GM12875 (cell line): ENCODE results near the gene MLIP.

Experiments
- H3K4me3 ChIP-seq: one replicate; pipeline ENCODE4 v1.5.1; 2011; ENCODE audit warnings: low read depth, low read length, control low read depth
- TF ChIP-seq, protein P1 (sequence below): IDR thresholded peaks from 2 replicates; pipeline ENCODE4 v1.5.1; 2011; ENCODE audit warnings: low read depth, mild to moderate bottlenecking, control low read depth, inconsistent platforms, low read length, moderate library complexity, borderline replicate concordance; ENCODE audit not compliant: insufficient read depth

Gene MLIP, protein sequence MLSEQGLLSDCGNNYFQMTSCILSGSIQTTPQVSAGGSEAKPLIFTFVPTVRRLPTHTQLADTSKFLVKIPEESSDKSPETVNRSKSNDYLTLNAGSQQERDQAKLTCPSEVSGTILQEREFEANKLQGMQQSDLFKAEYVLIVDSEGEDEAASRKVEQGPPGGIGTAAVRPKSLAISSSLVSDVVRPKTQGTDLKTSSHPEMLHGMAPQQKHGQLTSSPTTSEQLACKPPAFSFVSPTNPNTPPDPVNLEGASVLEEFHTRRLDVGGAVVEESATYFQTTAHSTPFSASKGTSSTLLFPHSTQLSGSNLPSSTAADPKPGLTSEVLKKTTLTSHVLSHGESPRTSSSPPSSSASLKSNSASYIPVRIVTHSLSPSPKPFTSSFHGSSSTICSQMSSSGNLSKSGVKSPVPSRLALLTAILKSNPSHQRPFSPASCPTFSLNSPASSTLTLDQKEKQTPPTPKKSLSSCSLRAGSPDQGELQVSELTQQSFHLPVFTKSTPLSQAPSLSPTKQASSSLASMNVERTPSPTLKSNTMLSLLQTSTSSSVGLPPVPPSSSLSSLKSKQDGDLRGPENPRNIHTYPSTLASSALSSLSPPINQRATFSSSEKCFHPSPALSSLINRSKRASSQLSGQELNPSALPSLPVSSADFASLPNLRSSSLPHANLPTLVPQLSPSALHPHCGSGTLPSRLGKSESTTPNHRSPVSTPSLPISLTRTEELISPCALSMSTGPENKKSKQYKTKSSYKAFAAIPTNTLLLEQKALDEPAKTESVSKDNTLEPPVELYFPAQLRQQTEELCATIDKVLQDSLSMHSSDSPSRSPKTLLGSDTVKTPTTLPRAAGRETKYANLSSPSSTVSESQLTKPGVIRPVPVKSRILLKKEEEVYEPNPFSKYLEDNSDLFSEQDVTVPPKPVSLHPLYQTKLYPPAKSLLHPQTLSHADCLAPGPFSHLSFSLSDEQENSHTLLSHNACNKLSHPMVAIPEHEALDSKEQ

DNA sequence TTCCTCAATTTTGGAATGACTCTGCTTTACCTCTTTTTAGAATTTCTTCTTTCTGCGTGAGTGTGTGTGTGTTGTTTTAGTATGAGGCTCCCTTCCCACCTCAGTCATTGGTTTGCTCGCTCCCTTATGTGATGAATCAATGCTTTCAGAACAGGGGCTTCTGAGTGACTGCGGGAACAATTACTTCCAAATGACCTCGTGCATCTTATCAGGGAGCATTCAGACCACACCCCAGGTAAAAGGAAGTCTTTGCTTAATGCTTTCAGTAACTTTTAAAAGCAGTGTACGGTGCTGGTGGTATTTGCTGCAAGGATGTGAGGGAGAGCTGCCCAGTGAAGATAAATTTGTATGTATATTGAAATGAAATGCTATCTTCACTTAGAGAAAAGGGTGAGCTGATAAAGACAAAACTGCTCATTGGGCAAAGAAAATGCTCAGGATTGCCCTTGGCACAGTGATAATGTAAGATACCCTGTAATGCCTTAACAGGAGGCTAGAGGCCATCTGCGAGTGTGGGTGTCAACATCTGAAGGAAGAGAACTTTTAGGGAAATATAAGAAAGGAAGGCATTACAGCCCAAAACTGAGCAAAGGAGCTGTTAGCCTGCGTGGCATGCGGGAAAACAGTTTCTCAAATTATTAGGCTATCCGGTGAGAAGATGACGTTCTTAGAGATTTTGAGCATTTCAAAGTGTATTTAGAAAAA, at the start of gene MLIP:
TSS of gene MLIP (plus strand) at position 103 of the 705 bp plus-strand sequence. CDS start at position 140, 37 bp downstream.
- TF ChIP-seq, protein P1, sequence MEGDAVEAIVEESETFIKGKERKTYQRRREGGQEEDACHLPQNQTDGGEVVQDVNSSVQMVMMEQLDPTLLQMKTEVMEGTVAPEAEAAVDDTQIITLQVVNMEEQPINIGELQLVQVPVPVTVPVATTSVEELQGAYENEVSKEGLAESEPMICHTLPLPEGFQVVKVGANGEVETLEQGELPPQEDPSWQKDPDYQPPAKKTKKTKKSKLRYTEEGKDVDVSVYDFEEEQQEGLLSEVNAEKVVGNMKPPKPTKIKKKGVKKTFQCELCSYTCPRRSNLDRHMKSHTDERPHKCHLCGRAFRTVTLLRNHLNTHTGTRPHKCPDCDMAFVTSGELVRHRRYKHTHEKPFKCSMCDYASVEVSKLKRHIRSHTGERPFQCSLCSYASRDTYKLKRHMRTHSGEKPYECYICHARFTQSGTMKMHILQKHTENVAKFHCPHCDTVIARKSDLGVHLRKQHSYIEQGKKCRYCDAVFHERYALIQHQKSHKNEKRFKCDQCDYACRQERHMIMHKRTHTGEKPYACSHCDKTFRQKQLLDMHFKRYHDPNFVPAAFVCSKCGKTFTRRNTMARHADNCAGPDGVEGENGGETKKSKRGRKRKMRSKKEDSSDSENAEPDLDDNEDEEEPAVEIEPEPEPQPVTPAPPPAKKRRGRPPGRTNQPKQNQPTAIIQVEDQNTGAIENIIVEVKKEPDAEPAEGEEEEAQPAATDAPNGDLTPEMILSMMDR, result no peak
- H3K4me3 ChIP-seq, result no peak within 1 kb of the TSS

DNA sequence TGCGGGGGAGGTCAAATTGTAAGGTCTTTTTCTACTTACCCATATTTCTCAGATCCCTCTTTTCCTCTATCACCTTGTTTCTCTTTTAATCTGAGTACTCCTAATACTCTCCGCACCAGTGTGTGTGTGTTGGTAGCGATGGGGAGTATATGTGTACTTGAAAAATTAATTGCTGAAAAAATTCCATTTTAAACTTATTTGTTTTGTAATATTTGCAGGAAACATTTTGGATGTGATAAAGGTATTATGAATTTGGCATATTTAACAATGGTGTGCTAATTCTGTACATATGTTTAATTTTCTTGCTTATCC, 48.1 kb upstream of the MLIP start:
- TF ChIP-seq, protein P1, result no peak
- no peak overlapping the region for H3K4me3 ChIP-seq

DNA sequence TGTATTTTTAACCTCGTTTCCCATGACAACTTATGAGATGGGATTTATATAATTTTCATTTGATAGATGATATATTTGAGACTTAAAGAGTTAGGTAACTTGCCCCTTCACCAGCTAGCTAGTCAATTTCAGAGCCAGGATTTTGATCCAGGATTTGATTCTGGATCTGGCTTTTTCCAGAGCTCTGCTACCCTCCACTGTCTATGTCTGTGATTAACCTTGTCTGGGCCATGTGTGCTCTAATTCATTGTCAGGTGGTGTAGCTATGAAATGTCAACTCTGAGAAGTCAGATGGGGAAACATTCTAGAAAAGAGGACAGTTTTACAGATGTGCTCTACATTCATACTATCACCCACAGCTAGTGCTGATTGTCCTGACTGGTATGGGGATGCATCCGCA, 42.5 kb upstream of the MLIP start:
- TF ChIP-seq, protein P1, result no peak
- no peak overlapping the region for H3K4me3 ChIP-seq

DNA sequence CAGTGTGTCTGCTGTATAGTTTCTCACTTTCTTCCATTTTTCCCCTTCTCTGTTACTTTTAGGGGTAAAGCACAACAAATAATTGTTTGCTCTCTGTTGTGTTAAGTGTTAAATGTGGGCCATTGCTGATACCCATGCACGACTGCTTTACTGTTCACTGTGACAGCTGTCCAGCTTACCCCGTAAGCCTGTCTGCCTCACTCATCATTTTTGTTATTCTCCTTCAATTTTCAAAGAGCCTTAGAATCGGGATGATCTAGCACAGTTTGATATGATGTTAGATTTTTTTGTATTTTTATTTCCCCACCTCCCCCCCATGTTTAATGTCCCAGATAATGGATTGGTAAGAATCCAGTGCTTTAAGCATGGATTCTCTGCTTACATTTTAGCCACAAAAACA, 41.2 kb upstream of the MLIP start:
- TF ChIP-seq, protein P1, result no peak
- no peak overlapping the region for H3K4me3 ChIP-seq

DNA sequence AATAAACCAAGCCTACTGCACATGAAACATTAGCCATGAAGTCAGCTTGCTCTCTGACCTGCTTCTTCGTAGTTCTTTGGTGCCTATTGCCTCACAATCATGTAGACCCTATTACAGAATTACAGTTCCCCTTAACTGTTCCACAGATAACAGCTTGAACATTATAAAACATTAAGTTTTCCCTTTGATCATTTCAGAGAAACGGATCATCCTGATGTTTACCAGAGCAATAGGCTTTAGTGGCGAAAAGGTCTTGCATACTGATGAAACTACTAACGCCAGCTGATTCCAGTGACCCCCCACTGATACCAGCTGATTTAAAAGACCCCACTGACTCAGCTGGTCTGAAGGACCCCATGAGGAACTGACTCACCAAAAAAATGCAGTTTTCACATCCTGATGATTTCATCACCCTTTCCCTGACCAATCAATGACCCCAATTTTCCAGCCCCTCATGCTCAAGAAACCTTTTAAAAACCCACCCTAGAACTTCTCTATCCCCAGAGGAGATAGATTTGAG, 39.4 kb upstream of the MLIP start:
- H3K4me3 ChIP-seq, result no peak overlapping the region
- TF ChIP-seq, protein P1, result no peak

DNA sequence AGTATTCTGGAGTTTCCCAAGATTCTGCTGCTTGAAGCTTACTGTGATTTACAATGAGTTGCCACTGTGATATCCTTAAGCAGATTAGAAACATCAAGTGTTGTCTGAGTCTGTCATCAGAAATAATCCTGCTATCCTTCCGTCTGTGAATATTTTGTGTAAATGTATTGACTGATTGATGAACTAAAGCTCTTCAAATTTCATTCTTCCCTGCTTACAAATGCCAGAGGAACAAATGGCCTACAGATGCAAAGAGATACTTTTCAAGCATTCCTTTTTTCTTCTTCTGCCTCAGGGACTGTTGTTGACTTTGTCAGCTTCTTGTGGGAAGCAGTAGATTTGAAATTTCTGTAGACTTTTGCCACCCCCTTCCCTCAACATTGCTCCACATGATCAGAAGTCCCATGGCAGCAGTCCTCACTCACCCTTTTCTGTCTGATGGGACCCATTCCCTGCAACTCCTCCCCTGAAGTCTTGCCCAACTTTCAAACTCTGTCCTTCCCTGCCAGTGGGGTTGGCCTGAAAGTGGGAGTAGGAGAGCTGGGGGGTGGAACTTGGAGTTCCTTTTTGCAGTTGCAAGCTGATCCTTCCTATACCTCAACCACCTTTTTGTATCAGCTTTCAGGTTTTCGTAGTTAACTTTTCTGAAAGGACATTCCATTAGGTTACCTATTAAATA, 38.5 kb upstream of the MLIP start:
- H3K4me3 ChIP-seq, result no peak overlapping the region
- TF ChIP-seq, protein P1, result no peak
